Coronary artery (tissue), 2 donors: ENCODE data around the gene RASGRP3.

ENCODE experiments used
- DNase-seq: peaks from one replicate; pipeline ENCODE4 v3.0.0-alpha.2; 2017; ENCODE audit warnings: low spot score
- H3K27ac ChIP-seq, 2 donors: fragments of 200-600 bp; sonication (generic); one replicate each; pipeline ENCODE4 v1.5.1; 2016 to 2019
- H3K4me3 ChIP-seq: fragments of 200-600 bp; sonication (generic); 2 replicates; pipeline ENCODE4 v1.5.1; 2016; ENCODE audit warnings: mild to moderate bottlenecking, moderate library complexity
- TF ChIP-seq, protein P1 (sequence below): fragments of 200-600 bp; sonication (generic); IDR thresholded peaks from one replicate; pipeline ENCODE4 v1.5.1; 2019; ENCODE audit warnings: antibody characterized with exemption

The RASGRP3 gene

GRCh38 chr2:33494155-33494779, 17.8 kb downstream of the RASGRP3 start:
- Histone ChIP-seq H3K27ac (no peak overlapping the region), H3K4me3 (no peak overlapping the region)
- no peak for DNase-seq
- TF ChIP-seq, protein P1, sequence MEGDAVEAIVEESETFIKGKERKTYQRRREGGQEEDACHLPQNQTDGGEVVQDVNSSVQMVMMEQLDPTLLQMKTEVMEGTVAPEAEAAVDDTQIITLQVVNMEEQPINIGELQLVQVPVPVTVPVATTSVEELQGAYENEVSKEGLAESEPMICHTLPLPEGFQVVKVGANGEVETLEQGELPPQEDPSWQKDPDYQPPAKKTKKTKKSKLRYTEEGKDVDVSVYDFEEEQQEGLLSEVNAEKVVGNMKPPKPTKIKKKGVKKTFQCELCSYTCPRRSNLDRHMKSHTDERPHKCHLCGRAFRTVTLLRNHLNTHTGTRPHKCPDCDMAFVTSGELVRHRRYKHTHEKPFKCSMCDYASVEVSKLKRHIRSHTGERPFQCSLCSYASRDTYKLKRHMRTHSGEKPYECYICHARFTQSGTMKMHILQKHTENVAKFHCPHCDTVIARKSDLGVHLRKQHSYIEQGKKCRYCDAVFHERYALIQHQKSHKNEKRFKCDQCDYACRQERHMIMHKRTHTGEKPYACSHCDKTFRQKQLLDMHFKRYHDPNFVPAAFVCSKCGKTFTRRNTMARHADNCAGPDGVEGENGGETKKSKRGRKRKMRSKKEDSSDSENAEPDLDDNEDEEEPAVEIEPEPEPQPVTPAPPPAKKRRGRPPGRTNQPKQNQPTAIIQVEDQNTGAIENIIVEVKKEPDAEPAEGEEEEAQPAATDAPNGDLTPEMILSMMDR, result no peak

DNA sequence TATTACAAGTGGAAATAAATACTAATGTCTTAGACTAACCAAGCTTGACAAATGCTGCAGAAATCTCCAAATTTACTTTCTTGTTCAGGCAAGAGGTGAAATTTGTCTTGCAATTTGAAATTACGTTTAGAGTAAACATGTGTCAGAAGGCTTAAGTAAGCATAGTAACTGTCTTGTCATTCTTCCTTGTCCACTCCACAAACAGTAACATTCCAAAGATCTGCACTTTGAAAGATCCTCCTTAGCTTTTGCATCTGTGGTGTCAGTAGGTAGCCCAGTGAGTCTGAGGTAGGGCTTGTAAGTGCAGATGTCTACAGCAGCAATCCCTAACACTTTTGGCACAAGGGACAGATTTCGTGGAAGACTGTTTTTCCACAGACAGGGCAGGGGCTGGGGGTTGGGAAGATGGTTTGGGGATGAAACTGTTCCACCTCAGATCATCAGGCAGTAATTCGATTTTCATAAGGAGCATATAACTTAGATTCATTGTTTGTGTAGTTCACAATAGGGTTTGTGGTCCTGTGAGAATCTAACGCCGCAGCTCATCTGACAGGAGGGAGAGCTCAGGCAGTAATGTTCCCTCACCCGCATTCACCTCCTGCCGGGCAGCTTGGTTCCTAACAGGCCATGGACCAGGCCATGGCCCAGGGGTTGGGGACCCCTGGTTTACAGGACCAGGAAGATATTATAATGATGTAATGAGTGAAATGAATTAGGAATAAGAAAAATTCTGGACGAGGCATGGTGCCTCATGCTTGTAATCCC, 18.6 kb downstream of the RASGRP3 start:
- no peak overlapping the region for H3K27ac ChIP-seq
- DNase-seq, result no peak
- no peak overlapping the region for H3K4me3 ChIP-seq
- TF ChIP-seq, protein P1, result no peak

GRCh38 chr2:33495683-33496082, 19.2 kb downstream of the RASGRP3 start:
- DNase-seq, result no peak
- Histone ChIP-seq H3K4me3 (no peak overlapping the region), H3K27ac (no peak overlapping the region)
- TF ChIP-seq, protein P1, result no peak

GRCh38 chr2:33496150-33496549, 19.7 kb downstream of the RASGRP3 start:
- TF ChIP-seq, protein P1, result no peak
- no peak for DNase-seq
- Histone ChIP-seq H3K4me3 (no peak overlapping the region), H3K27ac (no peak overlapping the region)

DNA sequence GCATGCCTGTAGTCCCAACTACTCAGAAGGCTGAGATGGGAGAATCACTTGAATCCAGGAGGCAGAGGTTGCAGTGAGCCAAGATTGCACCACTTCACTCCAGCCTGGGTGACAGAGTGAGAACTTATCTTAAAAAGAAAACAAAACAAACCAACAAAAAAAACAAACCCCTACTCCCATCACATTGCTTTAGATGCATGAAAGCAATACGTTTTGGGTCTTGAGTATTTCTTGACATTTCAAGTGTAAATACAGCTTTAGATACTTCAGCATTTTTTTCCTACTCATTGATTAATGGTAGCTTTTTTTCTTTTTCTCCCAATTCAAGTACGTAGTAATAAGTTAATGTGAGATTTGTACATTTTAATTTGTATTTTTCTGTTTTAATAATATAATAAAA, 20.3 kb downstream of the RASGRP3 start:
- TF ChIP-seq, protein P1, result no peak
- no peak overlapping the region for H3K4me3 ChIP-seq
- DNase-seq, result no peak
- no peak overlapping the region for H3K27ac ChIP-seq

DNA sequence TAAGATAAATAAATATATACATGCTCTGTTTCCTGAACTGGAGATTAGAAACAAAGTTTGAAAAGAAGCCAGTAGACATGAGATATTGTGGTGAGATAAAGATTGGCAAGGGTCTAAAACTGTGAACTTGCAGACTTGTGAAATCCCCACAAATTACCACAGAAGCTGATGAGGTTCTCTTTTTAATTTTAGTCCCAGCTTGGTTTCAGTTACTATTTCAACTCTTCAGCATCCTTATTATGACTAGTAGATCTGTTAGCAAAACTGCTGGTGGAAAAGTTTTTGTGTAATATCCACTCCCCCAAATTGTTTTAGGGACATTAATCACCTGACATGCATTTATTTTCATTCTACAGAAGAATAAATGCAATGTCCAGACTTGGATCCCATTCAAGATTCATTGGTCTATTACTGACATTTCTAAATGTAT, 20.8 kb downstream of the RASGRP3 start:
- DNase-seq, result no peak
- TF ChIP-seq, protein P1, result no peak
- H3K27ac ChIP-seq, result no peak overlapping the region
- H3K4me3 ChIP-seq, result no peak overlapping the region
